GM19043 (cell line): Measurements from ENCODE around the gene C16orf46.

Source experiments
- ATAC-seq: cut with Tn5 transposase; IDR thresholded peaks from one replicate; pipeline ENCODE4 v1.9.1; 2021; ENCODE audit warnings: low read depth; ENCODE audit not compliant: unreplicated experiment

Gene C16orf46

GRCh38 chr16:81076566-81077075 is 417 bp downstream of the C16orf46 start:
- ATAC-seq = peak; percentile 75

- no peak for ATAC-seq
Measured at GRCh38 chr16:81073560-81074330, 3.3 kb downstream of the C16orf46 start.

DNA sequence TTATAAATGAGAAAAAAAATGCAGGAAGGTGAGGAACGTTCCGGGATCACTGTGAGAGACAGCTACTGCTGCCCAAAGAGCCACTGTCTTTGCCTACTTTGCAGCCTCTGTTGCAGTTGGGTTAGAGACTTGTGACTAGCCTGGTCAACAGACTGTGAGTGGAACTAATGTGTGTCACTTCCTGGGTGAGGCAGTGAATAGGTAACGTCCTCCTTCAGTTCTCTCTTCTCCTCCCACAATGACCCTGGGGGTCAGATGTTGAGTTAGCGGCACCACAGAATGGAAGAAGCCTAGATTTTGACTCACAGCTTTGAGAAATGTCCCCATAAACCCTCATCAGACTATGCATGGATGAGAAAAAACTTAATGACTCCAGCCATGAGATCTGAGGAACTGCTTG is 5.2 kb downstream of the C16orf46 start:
- no peak for ATAC-seq

GRCh38 chr16:81070979-81071378 is 6.1 kb downstream of the C16orf46 start:
- ATAC-seq = no peak

GRCh38 chr16:81069063-81069462 is 8.0 kb downstream of the C16orf46 start:
- no peak for ATAC-seq

DNA sequence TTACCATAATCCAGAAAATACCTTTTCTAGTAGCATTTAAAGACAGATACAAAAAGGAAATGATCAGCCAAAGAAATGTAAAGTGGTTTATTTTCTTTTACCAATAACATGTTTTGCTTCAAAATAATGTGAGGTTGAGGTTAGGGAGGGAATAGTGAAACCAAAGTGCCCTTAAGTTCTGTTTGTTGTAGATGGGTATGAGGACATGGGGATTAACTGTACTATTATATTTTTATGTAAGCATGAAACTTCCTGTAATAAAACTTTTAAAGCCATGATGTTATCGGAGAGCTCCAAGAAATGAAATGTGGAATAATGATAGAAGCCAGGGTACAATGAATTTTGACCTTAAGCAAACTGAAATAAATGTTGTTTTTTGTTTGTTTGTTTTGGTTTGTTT is 9.9 kb downstream of the C16orf46 start:
- no peak for ATAC-seq

- ATAC-seq = no peak
Measured at GRCh38 chr16:81066681-81067080, 10.4 kb downstream of the C16orf46 start.

DNA sequence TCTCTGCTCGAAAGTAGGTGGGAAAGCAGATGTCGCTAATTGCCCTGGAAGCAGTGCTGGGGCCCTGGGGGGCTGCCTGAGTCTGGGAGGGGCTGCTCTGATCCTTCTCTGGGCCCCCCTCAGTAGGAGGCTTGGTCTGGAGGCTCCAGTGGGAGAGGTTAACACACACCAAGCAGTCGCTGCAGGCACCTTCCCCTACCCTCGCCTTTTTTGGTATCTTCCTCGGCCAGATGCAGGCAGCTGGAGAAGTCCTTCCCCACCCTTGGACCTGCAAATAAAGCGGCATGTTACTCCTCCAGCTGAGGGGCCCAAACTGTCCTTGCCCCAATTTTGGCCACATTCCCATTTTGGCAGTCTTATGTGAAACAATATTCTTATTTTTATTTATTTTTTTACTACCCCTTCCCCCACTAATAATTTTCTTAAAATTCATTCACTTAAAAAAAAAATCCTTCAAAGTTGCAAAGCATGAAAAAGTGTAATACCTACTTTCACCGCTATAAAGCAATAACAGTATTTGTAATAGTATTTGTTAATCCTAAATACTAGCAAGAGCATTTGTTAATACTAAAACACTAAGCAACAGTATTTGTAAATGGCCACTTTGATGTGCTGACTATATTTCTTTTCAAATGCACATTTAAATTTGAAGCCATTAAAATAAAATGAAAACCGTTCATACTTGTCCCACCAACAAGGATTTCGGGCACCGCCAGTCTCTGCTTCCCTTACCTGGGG is 15.0 kb downstream of the C16orf46 start:
- no peak for ATAC-seq

DNA sequence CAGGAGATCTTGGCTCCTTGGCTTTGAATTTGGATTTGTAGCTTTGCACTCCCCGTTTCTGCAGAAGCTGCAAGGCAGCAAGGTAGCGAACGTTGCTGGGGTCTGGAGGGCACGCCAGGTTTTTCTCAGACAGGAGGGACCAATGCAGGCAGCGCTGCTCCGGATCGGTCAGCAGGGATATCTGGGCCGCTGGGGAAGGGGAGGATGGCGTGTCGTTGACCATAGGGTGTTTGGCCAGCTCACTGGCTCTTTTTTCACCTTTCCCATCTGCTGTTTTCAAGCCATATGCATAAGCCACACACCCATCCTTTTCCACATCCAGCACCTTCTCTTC is 15.8 kb downstream of the C16orf46 start:
- ATAC-seq = no peak

DNA sequence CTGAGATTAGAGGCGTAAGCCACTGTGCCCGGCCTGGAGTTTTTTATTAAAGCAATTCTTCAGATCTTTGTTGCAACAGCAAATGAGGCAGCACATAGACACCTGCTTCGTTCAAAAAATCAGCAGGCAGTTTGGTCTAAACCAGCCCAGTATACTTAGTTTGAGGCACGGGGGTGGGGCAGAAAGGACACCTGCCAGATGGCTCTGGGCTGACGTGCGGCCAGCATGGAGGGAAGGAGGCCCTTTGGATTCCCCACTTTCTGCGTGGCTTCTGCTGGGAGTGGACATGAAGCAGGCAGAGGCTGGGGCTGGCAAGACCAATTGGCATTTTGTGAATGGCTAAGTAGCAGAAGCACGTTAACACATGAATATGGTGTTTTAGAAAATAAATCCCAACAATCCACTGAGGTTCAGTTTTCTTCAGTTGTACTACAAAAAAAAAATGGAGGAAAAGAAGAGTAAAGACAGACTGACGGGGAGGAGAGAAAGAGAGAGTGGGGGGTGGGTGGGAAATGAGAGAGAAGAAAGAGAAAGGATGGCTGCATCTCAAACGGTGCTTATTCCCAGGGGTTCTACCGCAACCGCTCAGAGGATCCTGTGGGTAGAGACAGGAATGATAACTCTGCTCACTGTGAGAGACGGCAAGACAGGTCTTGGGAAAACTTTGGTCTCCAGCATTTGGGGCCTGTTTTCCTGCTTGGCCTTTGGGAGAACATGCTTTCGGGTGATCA is 16.3 kb downstream of the C16orf46 start:
- ATAC-seq = no peak

- no peak for ATAC-seq
Measured at GRCh38 chr16:81053761-81054160, 23.3 kb downstream of the C16orf46 start.

DNA sequence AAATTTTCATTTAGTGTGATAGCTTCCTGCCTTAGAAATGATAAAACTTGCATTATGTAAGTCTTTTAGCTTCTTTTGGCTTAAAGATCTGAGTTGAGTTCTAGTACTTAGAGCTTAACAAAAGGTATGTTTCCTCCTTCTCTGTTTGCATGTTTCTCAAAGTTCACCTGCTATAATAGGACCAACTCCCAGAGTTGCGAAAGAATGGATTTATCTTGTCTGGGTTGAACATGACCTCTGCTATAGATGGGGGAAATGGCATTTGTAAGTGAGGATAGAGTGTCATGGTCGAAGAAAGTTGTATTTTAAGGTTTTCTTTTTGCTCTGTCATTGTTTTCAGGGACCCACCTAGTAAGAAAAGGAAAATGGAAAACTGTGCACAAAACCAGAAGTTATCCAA is 34.2 kb downstream of the C16orf46 start:
- no peak for ATAC-seq

- ATAC-seq = no peak
Measured at GRCh38 chr16:81041696-81042095, 35.3 kb downstream of the C16orf46 start.

GRCh38 chr16:81040842-81041241 is 36.2 kb downstream of the C16orf46 start:
- ATAC-seq = no peak

- ATAC-seq = no peak
Measured at GRCh38 chr16:81040131-81040530, 36.9 kb downstream of the C16orf46 start.

DNA sequence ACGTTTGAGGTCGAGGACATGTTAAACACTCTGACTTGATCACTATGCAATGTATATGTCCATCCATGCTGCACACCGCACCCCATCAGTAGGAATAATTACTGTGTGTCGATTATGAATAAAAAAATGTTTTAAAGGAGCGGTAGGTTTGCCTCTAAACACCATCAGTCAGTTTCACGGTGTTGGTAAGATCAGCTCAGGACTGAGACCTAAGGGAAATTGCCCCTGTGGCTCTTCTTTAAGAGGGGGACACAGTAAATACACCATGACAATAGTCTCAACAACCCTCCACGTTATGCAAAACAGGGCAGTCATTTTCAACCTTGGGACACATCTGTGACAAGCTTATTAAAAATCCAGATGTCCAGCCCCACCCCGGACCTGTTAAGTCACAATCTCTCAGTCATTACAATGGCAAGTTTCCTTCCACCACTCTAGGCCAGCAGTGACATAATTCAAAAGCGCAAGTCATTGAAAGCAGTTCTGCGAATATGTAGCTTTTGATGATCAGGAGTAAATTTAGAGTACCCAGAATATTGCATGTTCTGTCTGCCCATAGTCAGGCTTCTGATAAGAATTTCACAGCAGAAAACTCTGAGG is 40.2 kb downstream of the C16orf46 start:
- ATAC-seq = no peak

DNA sequence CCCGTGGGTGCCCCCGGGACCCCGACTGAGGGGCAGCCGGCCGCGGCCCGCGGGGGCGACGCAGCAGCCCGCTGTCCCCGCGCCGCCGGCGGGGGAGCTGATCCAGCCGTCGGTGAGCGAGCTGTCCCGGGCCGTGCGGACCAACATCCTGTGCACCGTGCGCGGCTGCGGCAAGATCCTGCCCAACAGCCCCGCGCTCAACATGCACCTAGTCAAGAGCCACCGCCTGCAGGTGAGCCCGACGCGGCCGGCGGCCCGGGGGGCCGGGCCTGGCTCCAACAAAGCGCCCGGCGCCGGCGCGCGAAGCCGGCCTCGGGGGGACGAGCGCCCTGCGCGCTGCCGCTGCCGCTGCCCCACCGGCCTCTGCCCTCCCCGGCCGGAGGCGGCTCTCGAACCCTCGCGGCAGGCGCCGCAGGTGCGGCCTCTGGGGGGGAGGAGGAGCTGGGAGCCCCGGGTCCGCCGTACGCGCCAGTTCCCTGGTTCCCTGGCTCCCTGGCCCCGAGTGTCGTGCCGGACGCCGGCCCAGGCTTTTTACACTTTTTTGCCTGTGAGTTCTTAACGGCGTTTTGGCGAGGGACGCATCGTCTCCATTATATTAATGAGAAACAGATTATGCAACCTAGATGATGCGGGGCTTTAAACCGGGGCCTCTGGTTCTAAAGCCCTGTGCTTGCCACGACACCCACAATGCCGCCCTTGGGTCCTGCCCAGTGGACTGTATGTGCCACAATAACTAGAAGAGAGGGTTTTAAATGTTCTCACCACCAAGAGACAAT is 40.9 kb downstream of the C16orf46 start:
- peak; percentile 43 for ATAC-seq

DNA sequence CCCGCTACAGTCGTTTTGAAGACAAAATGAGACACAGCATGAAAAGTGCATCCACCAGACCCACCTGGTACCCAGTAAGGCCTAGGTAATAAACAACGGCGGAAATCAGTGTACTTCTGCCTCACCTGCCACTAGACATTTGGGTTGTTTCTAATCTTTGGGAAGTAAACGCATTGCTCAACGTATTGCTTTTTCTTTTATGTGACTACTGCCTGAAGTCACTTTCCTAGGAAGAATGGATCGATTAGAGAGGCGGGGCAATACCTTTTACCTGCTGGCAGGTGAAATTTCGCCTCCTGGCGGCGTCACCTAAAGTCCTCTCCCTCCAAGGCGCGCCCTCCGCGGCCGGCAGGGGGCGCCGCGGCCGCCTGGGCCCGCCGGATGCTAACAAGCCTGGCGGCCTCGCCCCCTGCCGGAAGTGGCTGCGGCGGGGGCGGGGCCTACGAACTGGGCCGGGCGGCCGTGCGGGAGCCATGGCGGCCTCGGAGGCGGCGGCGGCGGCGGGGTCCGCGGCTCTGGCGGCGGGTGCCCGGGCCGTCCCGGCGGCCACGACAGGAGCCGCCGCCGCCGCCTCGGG is 41.6 kb downstream of the C16orf46 start, which contains the start of gene ATMIN:
TSS of gene ATMIN (plus strand) at position 445 of the 577 bp plus-strand sequence. CDS start at position 474, 29 bp downstream.
- peak; percentile 87 for ATAC-seq

DNA sequence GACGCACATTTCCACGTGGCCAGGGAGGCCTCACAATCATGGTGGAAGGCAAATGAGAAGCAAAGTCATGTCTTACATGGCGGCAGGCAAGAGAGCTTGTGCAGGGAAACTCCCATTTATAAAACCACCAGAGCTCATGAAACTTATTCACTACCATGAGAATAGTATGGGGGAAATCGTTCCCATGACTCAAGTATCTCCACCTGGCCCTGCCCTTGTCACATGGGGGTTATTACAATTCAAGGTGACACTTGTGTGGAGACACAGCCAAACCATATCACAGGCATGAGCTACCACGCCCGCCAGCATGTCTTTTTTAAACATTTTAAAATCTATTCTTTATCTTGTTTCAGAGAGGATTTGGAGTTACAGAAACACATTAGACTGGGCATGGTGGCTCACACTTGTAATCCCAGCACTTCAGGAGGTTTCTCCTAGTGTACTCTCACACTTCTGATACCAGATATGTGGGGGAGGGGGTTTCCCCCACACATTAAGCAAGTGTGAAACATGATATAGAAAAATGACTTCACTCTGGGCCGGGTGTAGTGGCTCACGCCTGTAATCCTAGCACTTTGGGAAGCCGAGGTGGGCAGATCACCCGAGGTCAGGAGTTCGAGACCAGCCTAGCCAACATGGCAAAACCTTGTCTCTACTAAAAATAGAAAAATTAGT is 47.0 kb downstream of the C16orf46 start:
- no peak for ATAC-seq
